GM19193 (cell line): ENCODE measurements around the gene NDUFB2.

Source experiments
- POLR2A ChIP-seq: IDR thresholded peaks from 4 replicates; pipeline ENCODE4 v1.6.1; 2011; ENCODE audit not compliant: insufficient read depth, insufficient read length; ENCODE audit errors: extremely low read depth

The NDUFB2 gene

GRCh38 chr7:140668641-140669040 is 27.9 kb upstream of the NDUFB2 start:
- no peak for TF ChIP-seq POLR2A

GRCh38 chr7:140669352-140669751 is 27.2 kb upstream of the NDUFB2 start:
- TF ChIP-seq POLR2A = no peak

- no peak for TF ChIP-seq POLR2A
Observed at GRCh38 chr7:140670343-140670935, 26.1 kb upstream of the NDUFB2 start.

- TF ChIP-seq POLR2A = no peak
Observed at GRCh38 chr7:140671966-140672365, 24.5 kb upstream of the NDUFB2 start.

GRCh38 chr7:140672382-140673062 is 24.0 kb upstream of the NDUFB2 start, which contains the start of gene ADCK2:
TSS of gene ADCK2 (plus strand) at chr7:140672945. CDS start at chr7:140673331, 386 bp downstream.
- peak; percentile 52 for TF ChIP-seq POLR2A

- no peak for TF ChIP-seq POLR2A
Observed at GRCh38 chr7:140673063-140673773, 23.3 kb upstream of the NDUFB2 start.

GRCh38 chr7:140673774-140674155 is 22.7 kb upstream of the NDUFB2 start:
- TF ChIP-seq POLR2A = no peak

GRCh38 chr7:140674356-140674800 is 22.1 kb upstream of the NDUFB2 start:
- no peak for TF ChIP-seq POLR2A

- no peak for TF ChIP-seq POLR2A
Observed at GRCh38 chr7:140674899-140675701, 21.4 kb upstream of the NDUFB2 start.

GRCh38 chr7:140675726-140676125 is 20.8 kb upstream of the NDUFB2 start:
- no peak for TF ChIP-seq POLR2A

- no peak for TF ChIP-seq POLR2A
Observed at GRCh38 chr7:140676306-140676705, 20.2 kb upstream of the NDUFB2 start.

GRCh38 chr7:140677496-140677895 is 19.0 kb upstream of the NDUFB2 start:
- TF ChIP-seq POLR2A = no peak

GRCh38 chr7:140678081-140678815 is 18.3 kb upstream of the NDUFB2 start:
- TF ChIP-seq POLR2A = no peak

- TF ChIP-seq POLR2A = no peak
Observed at GRCh38 chr7:140678816-140679130, 17.7 kb upstream of the NDUFB2 start.
